Measurements from ENCODE around the gene PCDH1. TPM values are rescaled to one million over a fixed set of nuclear protein-coding genes. Genes with fewer than 3 reads are reported as not detected.

PCDH1 gene
- polyA plus RNA-seq, 3 donors: 13.7 to 26.7 (median 17.4) TPM

DNA sequence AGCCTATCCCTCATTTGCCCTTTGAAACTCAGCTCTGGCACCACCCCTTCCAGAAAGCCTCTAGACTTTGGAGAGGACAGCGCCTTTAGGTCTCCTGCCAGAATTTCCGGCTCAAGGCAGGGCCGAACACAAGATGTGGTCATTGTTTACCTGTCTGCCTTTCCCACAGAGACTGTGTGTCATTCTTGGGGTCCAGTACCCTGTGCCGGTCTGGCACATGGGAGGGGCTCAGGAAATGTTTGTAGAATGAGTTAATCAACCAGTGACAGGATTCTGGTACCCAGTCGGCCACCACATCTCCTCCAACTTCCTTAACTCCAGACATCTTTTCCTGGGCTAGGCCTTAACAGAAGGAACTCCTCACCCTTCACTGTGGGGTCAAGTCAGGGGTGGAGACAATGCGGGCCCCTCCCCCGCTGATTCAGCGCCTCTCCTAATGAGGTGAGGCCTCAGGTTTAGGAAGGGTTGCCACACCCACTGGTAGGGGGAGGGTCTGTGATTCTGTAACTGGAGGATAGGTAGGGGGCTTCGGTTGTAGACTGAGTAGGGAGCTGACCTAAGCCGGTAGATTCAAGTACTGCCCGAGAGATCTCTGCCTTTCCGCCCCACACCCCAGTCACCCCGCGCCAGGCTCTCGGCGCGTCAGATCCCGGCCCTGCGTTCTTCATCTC is 29.3 kb downstream of the PCDH1 start:
- H3K27ac ChIP-seq (ENCODE audit: low read depth, low read length): peak overlapping the region; percentile 90
- WGBS, 3 donors: 7 to 9% (median 8%) methylated on average over 19 of the region's 19 CpGs

DNA sequence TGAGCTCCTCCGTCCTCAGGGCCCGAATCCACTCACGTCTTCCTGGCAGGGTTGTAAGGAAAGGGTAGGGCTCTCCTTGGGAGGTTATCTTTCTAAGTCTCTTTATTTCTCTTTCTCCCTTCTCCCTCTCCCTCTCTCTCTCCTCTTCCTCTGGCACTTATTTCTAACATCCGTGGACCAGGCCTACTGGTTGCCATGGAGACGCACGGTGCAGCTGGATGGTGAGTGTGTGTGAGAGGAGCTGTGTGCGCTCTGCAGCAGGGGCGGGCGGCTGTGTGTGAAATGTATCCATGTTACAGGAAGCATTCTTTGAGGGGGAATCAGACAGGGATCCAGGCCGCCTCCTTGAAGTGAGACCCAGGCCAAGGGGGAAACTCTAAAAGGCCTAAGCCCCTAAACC is 32.2 kb downstream of the PCDH1 start:
- H3K27ac ChIP-seq (ENCODE audit: low read depth, low read length): no peak overlapping the region

DNA sequence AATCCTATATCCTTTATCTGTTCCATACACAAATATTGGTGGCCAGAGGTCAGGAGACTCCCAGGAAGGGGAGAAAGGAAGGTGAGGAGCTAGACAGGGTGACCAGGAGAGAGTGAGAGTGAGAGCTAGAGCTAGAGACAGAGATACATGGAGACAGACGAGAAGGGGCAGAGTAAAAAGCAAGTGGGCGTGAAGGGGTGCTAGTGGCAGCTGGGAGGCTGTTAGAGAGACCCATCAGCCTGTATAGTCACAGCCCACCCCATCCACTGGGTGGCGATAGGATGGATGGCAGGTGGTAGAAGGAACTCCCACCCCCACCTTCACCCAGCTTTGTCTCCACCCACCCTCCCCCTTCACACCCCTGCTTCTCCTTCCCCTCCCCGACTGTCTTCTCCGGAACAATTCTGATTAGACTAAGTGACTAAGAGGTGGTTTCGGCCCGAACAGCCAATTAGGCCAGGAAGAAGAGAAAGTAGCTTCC is 32.8 kb downstream of the PCDH1 start:
- no peak overlapping the region for H3K27ac ChIP-seq (ENCODE audit: low read depth, low read length)
- 34 to 38% (median 35%) methylated on average over 6 to 7 of the region's 7 CpGs for WGBS, 3 donors

More for the DNA sequence above, 32.2 kb downstream of the PCDH1 start:
- 49 to 72% (median 59%) methylated on average over 10 of the region's 10 CpGs for WGBS, 3 donors

DNA sequence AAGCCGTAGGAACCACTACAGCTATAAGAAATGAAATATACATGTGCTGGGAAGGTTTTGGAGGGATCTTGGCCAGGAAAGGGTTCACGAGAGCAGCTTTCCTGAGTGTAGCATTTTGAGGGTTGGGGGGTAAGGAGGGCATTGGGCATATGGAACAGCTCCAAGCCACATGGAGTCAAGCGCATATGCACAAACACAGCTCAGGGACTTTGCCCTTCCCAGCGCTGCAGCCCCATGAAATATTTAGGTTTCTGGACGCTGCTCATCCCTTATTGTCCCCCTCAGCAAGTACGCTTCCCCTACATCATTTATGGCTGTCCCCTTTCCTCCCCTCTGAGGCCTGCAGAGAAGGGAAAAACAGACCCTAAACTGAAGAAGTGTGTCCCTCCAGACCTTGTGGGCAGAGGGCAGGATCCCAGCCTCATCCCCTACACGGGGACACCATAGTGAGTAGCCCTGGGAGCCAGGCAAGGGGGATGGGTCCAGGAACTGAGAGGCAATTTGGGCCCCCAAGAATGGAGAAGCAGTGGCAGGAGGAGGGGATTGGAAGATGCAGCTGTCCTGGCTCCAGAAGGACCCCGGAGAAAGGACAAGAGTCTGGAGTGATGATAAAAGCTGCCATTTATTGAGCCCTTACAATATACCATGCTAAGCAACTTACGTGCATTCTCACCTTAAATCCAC is 33.7 kb downstream of the PCDH1 start:
- WGBS, 3 donors: 63 to 86% (median 74%) methylated on average over 9 of the region's 9 CpGs
- no peak overlapping the region for H3K27ac ChIP-seq (ENCODE audit: low read depth, low read length)

DNA sequence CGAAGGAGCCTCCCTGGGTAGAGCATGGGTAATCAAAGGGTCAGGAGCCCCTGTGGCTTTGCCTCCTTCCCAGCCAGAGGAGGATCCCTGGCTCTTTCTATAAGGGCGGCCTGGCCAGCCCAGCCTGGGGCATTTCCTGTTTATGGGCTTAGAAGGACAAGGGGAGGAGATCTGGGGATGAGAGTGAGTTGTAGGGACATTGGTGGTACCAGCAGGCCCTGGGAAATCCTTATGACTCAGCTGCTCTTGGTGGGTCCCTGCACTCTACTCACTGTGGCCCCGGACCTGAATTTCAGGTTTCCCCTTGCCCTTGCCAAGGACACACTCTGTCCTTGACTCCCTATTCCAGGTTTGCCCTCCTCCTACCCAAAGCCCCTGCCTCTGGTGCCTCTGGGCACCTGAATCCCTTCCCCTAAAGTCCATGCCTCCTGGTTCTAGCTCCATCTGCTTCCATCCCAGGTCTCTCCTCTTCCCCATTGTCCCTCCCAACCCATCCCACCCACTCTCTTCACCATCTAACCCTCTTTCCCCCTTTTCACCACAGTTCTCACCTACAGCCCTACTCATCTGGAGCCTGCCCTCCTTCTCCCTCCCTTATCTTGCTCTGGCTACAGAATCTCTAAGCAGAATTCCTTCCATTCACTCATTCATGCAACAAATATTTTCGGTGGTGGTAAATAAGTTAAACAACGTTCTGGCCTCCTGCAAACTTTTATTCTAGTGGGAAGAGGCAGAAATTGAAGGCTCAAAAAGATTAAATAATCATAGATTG is 34.9 kb downstream of the PCDH1 start:
- no peak overlapping the region for H3K27ac ChIP-seq (ENCODE audit: low read depth, low read length)
- WGBS, 3 donors: 45 to 60% (median 59%) methylated on average over 5 of the region's 5 CpGs

DNA sequence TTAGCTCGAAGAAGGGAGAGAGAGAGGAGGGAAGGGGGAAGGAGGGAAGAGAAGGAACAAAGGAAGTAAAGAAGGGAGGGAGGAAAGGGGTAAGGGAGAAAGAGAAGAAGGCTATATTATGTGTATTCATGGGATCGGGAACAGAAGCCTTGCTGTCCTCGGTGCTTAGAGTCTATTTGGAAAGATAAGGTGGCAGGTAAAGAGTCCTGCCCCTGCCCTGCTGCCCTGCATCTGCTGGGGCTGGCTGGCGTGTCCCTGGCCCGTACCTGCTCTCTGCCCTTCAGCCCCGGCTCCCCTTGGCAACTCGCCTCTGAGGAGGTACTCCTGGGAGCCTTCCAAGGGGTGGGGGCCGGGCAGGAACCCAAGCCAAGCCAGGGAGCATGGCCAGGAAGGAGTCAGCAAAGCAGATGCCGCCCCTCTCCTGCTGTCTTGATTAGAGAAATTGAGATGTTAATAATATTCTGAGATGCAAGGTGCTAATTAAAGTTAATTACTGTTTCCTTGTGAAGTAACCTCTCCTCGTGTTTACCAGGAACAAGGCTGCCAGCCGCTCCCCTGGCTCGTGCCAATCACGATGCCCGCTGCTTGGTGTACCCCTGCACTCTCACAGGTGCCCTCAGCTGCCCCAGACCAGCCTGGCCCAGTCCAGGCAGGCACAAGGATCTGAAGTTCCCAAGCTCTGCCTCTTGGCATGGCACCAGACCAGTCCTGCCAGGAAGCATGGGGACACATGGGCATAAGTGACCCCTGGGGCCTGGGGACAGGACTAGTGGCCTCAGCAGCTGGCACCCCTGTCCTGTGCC is 36.6 kb downstream of the PCDH1 start:
- WGBS, 3 donors: 16 to 46% (median 41%) methylated on average over 14 of the region's 14 CpGs
- no peak overlapping the region for H3K27ac ChIP-seq (ENCODE audit: low read depth, low read length)

DNA sequence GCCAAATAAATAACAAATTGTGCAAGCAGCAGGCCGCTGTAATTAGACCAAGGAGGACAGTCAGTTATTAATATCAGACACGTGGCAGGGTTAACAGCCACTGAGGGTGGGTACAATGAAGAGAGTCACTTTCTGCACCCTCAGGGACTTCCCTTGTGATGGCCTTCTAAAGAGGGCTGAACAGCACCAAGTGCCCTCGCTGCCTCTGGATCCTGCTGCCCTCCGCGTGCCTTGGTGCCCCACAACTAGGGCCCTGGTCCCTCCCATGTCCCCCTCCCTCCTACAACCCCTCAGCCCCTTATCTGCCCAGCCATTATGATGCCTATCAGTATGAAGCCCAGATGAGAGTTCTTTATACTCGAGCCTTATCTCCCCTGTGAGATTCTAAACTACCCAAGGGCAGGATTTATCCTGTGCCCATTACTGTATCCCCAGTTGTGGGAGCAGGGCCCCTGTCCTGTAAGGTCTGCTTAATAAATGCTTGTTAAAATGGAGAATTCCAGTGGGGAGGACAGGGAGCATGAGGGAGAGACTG is 37.3 kb downstream of the PCDH1 start:
- 68 to 76% (median 70%) methylated on average over 6 of the region's 6 CpGs for whole genome bisulfite sequencing, 3 donors
- H3K27ac ChIP-seq (ENCODE audit: low read depth, low read length): no peak overlapping the region

DNA sequence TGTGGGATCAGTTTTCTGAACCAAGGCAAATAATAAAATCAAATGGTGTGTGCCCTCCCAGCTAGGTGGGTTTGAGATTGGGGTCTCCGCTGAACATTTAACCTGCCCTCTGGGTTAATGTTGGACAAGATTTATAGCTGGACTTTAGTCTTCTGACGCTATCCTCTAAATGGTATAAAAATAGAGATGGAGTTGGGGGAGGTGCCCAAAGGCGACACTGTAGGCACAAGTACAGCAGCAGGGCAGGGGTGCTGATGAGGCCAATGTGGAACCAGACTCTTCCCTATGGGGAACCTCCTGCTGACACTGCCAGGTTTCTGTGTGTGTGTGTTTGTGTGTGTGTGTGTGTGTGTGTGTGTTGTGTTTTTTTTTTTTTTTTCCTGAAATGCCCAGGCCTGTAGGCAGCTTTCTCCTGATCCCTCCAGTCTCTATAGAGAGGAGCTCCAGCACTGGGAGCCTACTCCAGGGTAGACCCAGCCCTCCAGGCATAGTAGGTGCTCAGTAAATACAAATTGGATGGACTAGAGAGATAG is 37.9 kb downstream of the PCDH1 start:
- 75 to 86% (median 76%) methylated on average over 3 of the region's 3 CpGs for WGBS, 3 donors
- H3K27ac ChIP-seq (ENCODE audit: low read depth, low read length): no peak overlapping the region

DNA sequence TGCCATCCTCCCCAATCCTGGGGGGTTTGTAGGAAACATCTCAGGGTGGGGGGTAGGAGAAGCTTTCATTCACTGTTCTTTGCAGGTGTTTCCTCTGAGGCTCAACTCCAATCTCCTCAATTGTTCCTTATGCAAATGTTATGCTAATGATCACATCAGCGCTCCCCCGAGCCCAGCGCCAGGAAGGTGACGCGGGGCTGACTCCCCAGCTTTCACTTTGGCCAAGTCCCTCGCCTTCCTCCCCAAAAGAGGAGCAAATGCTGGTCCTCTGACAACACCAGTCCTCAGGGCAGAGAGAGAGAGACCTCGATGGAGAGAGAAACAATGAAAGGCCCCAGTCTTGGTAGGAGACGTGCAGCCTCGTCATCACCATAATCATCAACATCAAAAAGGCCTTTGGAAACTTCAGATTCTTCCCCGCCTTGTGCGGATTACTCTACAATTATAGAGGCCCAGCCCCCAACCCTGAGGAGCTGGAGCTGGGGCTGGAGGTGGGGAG is 39.1 kb downstream of the PCDH1 start:
- H3K27ac ChIP-seq (ENCODE audit: low read depth, low read length): no peak overlapping the region
- WGBS, 3 donors: 48 to 65% (median 55%) methylated on average over 11 of the region's 11 CpGs

DNA sequence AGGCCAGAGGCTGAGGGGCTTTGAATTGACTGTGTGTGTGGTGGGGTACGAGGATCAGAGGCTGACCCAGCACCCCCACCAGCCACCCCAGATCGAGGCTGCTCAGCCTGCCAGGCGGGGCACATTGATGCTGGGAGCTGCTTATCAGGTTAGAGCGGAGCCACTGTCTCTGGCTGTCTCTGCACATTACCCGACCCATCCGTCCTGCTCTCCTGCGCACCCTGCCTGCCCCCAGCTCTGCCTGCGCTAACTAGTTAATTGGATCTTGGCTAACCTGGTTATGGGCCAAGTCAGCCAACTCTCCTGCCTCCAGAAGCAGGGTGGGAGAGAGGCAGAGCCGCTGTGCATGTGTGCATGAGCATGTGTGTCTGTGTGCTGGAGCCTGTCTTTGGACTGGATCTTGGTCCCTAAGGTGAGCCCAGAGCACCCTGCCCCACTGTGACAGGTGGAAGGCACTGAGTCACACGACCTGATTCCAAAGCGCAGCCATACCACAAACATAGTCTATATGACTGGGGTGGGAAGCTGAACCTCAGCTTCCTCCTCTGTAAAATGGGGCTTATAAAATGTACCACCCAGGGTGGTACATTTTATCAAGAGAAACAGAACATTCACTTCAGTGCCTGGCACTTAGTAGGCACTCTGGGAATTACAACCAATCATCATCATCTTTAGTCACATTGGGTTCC is 39.7 kb downstream of the PCDH1 start:
- WGBS, 3 donors: 60 to 72% (median 63%) methylated on average over 11 of the region's 11 CpGs
- H3K27ac ChIP-seq (ENCODE audit: low read depth, low read length): no peak overlapping the region

DNA sequence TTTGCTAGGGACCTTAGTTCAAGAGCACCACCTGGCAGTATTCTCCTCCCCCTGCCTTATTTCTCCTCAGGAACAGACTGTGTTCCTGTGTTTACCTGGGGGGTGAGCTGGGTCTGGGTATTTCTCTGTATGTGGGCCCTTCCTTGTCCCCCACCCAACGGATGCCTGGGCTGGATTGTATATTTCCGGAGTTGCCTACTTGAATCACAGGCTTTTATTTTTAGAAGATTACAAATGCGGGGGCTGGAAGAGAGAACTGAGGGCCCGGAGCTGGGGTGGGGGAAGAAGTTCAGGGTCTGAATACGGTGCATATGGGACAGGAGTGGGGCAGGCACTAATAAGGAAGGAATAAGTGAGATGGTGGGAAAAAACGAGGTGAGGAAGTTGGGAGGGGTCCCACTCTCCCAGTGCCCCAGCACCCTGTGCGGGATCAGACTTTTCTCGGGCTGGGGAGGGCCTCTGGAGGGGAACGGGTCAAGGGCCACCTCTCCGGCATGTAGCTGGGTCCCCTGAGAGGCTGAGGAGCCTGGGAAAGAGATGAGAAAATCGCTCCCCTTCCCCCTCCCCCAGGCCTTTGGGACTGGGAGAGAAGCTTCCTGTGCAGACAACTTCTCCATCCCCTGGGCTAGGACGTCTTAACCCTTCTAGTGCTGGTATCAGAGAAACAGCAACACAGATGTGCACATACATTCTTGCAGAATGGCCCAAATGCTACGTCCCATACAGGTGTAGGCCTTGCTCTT is 42.1 kb downstream of the PCDH1 start:
- 15 to 53% (median 16%) methylated on average over 13 of the region's 13 CpGs for WGBS, 3 donors
- no peak overlapping the region for H3K27ac ChIP-seq (ENCODE audit: low read depth, low read length)

DNA sequence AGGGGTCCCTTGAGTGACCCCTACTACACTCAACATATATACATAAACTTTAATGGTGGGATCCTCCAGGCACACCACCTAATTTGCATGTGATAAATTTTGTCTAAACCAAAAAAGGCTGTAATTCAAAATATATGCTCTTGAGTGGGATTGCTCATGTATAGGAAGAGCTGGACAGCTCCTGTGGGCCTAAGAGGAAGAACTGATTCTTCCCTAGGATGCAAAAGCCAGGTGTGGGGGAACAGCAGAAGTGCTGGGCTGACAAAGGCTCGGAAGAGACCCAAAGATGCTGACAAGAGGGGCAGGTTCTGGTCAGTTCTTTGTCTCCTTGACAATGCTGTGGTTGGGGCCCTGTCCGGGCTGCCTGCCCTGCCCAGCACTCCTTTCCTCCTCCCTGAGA is 43.9 kb downstream of the PCDH1 start:
- no peak overlapping the region for H3K27ac ChIP-seq (ENCODE audit: low read depth, low read length)
- WGBS, 3 donors: 0 to 43% (median 29%) methylated on average over 2 of the region's 2 CpGs

DNA sequence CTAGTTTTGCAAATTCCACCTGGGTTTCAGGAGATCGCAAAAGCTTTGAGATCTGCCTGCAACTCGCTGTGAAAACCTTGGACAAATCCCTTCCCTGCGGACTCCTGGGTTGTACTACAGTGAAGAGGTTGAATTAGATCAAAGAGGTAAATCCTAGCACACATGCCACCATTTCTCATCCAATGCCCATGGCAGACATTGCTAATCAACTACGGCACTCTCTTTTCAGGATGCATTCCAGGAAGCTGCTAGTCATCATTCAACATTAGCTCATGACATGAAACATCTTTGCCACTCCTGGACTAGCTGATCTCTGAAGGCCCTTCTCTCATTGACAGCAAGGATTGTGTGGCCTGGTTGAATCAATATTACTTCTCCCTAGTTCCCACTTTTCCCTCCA is 46.1 kb downstream of the PCDH1 start:
- WGBS, 3 donors: 91 to 95% (median 95%) methylated on average over 4 of the region's 4 CpGs

DNA sequence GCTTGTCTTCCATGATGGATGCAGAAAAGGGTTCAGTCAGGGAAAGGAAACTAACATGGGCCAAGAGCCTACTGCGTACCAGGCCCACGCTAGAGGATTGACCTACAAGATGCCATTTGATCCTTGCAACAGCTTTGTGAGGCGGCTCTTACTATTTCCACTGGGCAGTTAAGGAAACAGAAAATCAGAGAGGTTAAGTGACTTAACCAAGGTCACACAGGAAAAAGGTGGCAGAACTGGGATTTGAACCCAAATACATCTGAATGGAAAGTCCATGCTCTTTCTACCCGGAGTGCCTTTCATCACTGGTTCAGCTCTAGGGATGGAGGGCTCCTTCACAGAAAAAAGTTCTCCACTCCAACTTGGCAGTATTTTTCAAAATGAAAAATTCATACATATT is 50.0 kb downstream of the PCDH1 start:
- 70 to 86% (median 72%) methylated on average over 4 of the region's 4 CpGs for WGBS, 3 donors
- H3K27ac ChIP-seq (ENCODE audit: low read depth, low read length): no peak overlapping the region

More for the DNA sequence above, 46.1 kb downstream of the PCDH1 start:
- H3K27ac ChIP-seq (ENCODE audit: low read depth, low read length): no peak overlapping the region

DNA sequence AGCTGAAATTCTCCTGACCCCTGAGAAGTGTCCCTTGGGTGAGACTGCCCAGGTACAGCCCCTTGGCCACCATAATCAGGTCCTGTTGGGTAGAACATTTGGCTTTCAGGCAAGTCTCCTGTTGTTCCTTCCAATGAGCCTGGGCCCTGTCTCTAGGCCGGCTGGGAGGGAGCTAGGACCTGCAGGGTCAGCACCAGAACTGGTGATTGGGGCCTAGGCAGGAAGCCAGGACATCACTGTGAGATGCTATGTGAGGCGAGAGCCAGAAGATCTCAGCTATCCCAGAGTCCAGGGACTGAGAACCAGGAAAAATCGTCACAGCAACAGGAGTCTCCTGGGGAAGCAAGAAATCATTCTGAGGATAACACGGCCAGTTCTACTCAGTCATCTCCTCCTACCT is 51.5 kb downstream of the PCDH1 start:
- H3K27ac ChIP-seq (ENCODE audit: low read depth, low read length): no peak overlapping the region
- 52 to 71% (median 66%) methylated on average over 4 of the region's 4 CpGs for WGBS, 3 donors

DNA sequence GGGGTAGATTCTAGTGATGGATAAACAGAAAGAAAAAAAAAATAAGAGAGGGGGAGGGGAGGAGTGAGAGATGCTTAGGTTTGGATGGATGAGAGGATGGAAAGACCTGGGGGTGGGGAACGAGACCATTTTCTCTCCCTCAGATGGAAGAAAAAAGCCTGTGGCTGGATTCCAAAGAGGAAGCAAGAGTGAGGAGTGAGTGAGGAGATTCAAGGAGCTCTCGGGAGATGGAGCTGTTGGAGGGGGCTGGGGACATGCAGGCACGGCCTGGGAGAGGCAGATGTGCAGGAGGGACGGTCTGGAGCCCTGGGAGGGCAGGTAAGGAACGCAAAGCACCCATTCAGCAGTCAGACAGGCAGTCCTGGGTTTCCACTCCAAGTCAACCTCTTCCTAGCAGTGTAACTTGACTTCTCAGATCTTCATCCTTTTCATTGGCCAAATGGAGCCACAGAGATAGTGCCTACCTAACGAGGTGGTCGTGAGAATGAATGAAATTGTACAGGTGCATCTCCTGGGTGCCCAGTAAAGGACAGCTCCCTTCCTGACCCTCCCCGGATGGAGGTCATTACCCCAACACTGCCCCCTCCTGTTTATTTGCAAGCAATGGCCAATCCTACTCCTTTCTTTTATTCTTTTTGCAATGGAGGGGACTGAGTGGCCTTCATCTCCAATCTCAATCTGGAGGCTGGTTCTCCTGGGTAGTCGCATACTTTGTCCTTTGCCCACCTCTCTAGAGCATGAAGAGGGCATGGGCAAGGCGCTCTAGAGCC is 52.2 kb downstream of the PCDH1 start:
- WGBS, 3 donors: 45 to 52% (median 49%) methylated on average over 10 of the region's 10 CpGs
- no peak overlapping the region for H3K27ac ChIP-seq (ENCODE audit: low read depth, low read length)
